Motor neuron (in vitro differentiated cells): Measurements from ENCODE around the gene MYBPH. TPM values are rescaled to one million over a fixed set of nuclear protein-coding genes. Genes with fewer than 3 reads are reported as not detected.

Source experiments
- ATAC-seq, 8 experiments: fragments of 200-7000 bp; cut with Tn5 transposase; replicated peaks in 6 of 8; 2 replicates each; pipeline ENCODE4 v1.8.0; 2021; ENCODE audit warnings: mild to moderate bottlenecking in 8 of 8, moderate library complexity in 8 of 8
- H3K27ac ChIP-seq, 2 donors: fragments of 250-450 bp; sonication (Bioruptor Pico); 2 replicates each; pipeline ENCODE4 v1.9.0; 2021; ENCODE audit warnings: antibody characterized with exemption in 2 of 2, mild to moderate bottlenecking in 2 of 2, moderate library complexity in 1 of 2
- H3K4me1 ChIP-seq, 2 donors: fragments of 250-450 bp; sonication (Bioruptor Pico); replicated peaks in 1 of 2; 2 replicates each; pipeline ENCODE4 v1.6.1; 2021; ENCODE audit warnings: antibody characterized with exemption in 2 of 2, mild to moderate bottlenecking in 2 of 2, moderate library complexity in 1 of 2
- H3K4me3 ChIP-seq, 5 donors: fragments of 250-450 bp; sonication (Bioruptor Pico); 2 replicates each; pipeline ENCODE4 v1.9.0; 2021; ENCODE audit warnings: antibody characterized with exemption in 5 of 5, mild to moderate bottlenecking in 5 of 5, moderate library complexity in 4 of 5
- WGBS, 10 experiments: fragments of 450-650 bp; shearing (Covaris generic); methylation state at CpG; one replicate each; pipeline ENCODE4 v1.0.0; 2022; 5-methylcytosine and 5-hydroxymethylcytosine counted together
- in situ Hi-C, 9 experiments: fragments of 400-800 bp; cut with MboI; loops; one replicate each; pipeline ENCODE4 v1.15.0; 2021; ENCODE audit warnings: low sequenced_read_pairs in 9 of 9, low pct_unique_long_range_greater_than_20kb in 2 of 9; ENCODE audit not compliant: unreplicated experiment in 9 of 9
- total RNA-seq, 8 experiments: library from RNA; unstranded; fragments of 300-600 nt; gene quantifications; 2 replicates each; pipeline versions ENCODE4 v1.2.3 to v1.2.4, GENCODE V29; 2022

MYBPH gene
- total RNA-seq: under 1 TPM in 5 of 8 experiments, not detected in 3; 0.09 to 0.24 (median 0.15) TPM

GRCh38 chr1:203175237-203175826 lies at the start of gene MYBPH:
Gene MYBPH, minus strand, starts transcription at chr1:203175826. Its CDS starts 71 bp downstream, at chr1:203175755.
- in situ Hi-C loops: no loop called here
- H3K27ac ChIP-seq: no peak within 1 kb of the TSS
- peaks cover 18 to 28% of the 10 kb centered on the region in 2 donors for H3K4me1 ChIP-seq
- ATAC-seq: no peak
- 40 to 100% methylated on average over 1 to 3 of the region's 5 CpGs; no CpG with 5 or more reads in 8 of the 10 experiments for WGBS, 10 experiments
- H3K4me3 ChIP-seq: no peak within 1 kb of the TSS

- Histone ChIP-seq H3K4me1 (no peaks in the 10 kb centered on the region), H3K27ac (no peak overlapping the region), H3K4me3 (no peak overlapping the region)
- WGBS, 10 experiments: 0 to 100% (median 50%) methylated on average over 1 to 4 of the region's 4 CpGs; no CpG with 5 or more reads in 3 of the 10 experiments
- in situ Hi-C loops: no loop called here
- ATAC-seq: no peak
These were observed 49.4 kb upstream of the MYBPH start for GRCh38 chr1:203225071-203225470.

GRCh38 chr1:203223012-203223775 lies 47.6 kb upstream of the MYBPH start:
- Histone ChIP-seq H3K4me1 (no peaks in the 10 kb centered on the region), H3K4me3 (no peak overlapping the region), H3K27ac (no peak overlapping the region)
- WGBS, 10 experiments: 41 to 100% (median 81%) methylated on average over 1 to 10 of the region's 18 CpGs; no CpG with 5 or more reads in 1 of the 10 experiments
- in situ Hi-C loops: loop anchor here in 4 of 9 experiments (25.0 kb wide), 2 partner anchors 111 to 186 kb away; partner anchors contain the start of gene PPFIA4 (in 4 of the 4)
- ATAC-seq: no peak

GRCh38 chr1:203219934-203220333 lies 44.3 kb upstream of the MYBPH start:
- Histone ChIP-seq H3K4me1 (no peaks in the 10 kb centered on the region), H3K4me3 (no peak overlapping the region), H3K27ac (no peak overlapping the region)
- no peak for ATAC-seq
- 40 to 90% (median 62%) methylated on average over 2 to 8 of the region's 8 CpGs; no CpG with 5 or more reads in 3 of the 10 experiments for WGBS, 10 experiments
- in situ Hi-C loops: loop anchor here in 8 of 9 experiments (10.0 to 25.0 kb wide), 5 partner anchors 95 to 185 kb away; partner anchors contain the start of genes PPFIA4 (in 4 of the 8) and ADORA1 (in 1 of the 8)

- no peak for ATAC-seq
- Histone ChIP-seq H3K4me3 (no peak overlapping the region), H3K27ac (no peak overlapping the region), H3K4me1 (no peaks in the 10 kb centered on the region)
- 57 to 80% methylated on average over 1 of the region's 1 CpG; no CpG with 5 or more reads in 8 of the 10 experiments for WGBS, 10 experiments
- in situ Hi-C loops: loop anchor here in 8 of 9 experiments (10.0 to 25.0 kb wide), 5 partner anchors 94 to 184 kb away; partner anchors contain the start of genes PPFIA4 (in 4 of the 8) and ADORA1 (in 1 of the 8)
These were observed 43.5 kb upstream of the MYBPH start for GRCh38 chr1:203219171-203219570.

GRCh38 chr1:203217668-203218067 lies 42.0 kb upstream of the MYBPH start:
- no peak for ATAC-seq
- 8 to 92% (median 73%) methylated on average over 1 to 5 of the region's 7 CpGs; no CpG with 5 or more reads in 4 of the 10 experiments for WGBS, 10 experiments
- H3K4me3 ChIP-seq: no peak overlapping the region
- no peak overlapping the region for H3K27ac ChIP-seq
- H3K4me1 ChIP-seq: no peaks in the 10 kb centered on the region
- in situ Hi-C loops: loop anchor here in 8 of 9 experiments (10.0 to 25.0 kb wide), 5 partner anchors 93 to 183 kb away; partner anchors contain the start of genes PPFIA4 (in 4 of the 8) and ADORA1 (in 1 of the 8)

- in situ Hi-C loops: loop anchor here in 8 of 9 experiments (10.0 to 25.0 kb wide), 5 partner anchors 92 to 182 kb away; partner anchors contain the start of genes PPFIA4 (in 4 of the 8) and ADORA1 (in 1 of the 8)
- 33 to 100% (median 61%) methylated on average over 1 to 6 of the region's 6 CpGs; no CpG with 5 or more reads in 4 of the 10 experiments for WGBS, 10 experiments
- no peak overlapping the region for H3K4me3 ChIP-seq
- H3K4me1 ChIP-seq: no peaks in the 10 kb centered on the region
- no peak overlapping the region for H3K27ac ChIP-seq
- ATAC-seq: no peak
These were observed 41.6 kb upstream of the MYBPH start for GRCh38 chr1:203217139-203217655.

- H3K27ac ChIP-seq: no peak overlapping the region
- peak; percentile 76 to 92 (median 88) for ATAC-seq
- WGBS, 10 experiments: 5 to 50% (median 16%) methylated on average over 3 to 17 of the region's 19 CpGs; no CpG with 5 or more reads in 3 of the 10 experiments
- no peak overlapping the region for H3K4me3 ChIP-seq
- H3K4me1 ChIP-seq: no peaks in the 10 kb centered on the region
- in situ Hi-C loops: loop anchor here in 8 of 9 experiments (10.0 to 25.0 kb wide), 5 partner anchors 92 to 182 kb away; partner anchors contain the start of genes PPFIA4 (in 4 of the 8) and ADORA1 (in 1 of the 8)
These were observed 40.9 kb upstream of the MYBPH start for GRCh38 chr1:203216274-203217138.

GRCh38 chr1:203215573-203215972 lies 39.9 kb upstream of the MYBPH start:
- peak in 3 of 8 experiments; percentile 9 to 15 (median 11) for ATAC-seq

GRCh38 chr1:203214871-203215270 lies 39.2 kb upstream of the MYBPH start:
- in situ Hi-C loops: loop anchor here in 8 of 9 experiments (10.0 to 25.0 kb wide), 5 partner anchors 90 to 180 kb away; partner anchors contain the start of genes PPFIA4 (in 4 of the 8) and ADORA1 (in 1 of the 8)
- no peak for ATAC-seq
- 38 to 90% (median 80%) methylated on average over 2 to 7 of the region's 7 CpGs; no CpG with 5 or more reads in 1 of the 10 experiments for WGBS, 10 experiments

More at GRCh38 chr1:203215573-203215972, 39.9 kb upstream of the MYBPH start:
- Histone ChIP-seq H3K27ac (no peak overlapping the region), H3K4me3 (no peak overlapping the region), H3K4me1 (no peaks in the 10 kb centered on the region)
- WGBS, 10 experiments: 55 to 91% (median 79%) methylated on average over 2 to 6 of the region's 9 CpGs; no CpG with 5 or more reads in 5 of the 10 experiments
- in situ Hi-C loops: loop anchor here in 8 of 9 experiments (10.0 to 25.0 kb wide), 5 partner anchors 91 to 181 kb away; partner anchors contain the start of genes PPFIA4 (in 4 of the 8) and ADORA1 (in 1 of the 8)

GRCh38 chr1:203213126-203213525 lies 37.5 kb upstream of the MYBPH start:
- in situ Hi-C loops: loop anchor here in 8 of 9 experiments (10.0 to 25.0 kb wide), 5 partner anchors 88 to 178 kb away; partner anchors contain the start of genes PPFIA4 (in 4 of the 8) and ADORA1 (in 1 of the 8)
- Histone ChIP-seq H3K4me1 (no peaks in the 10 kb centered on the region), H3K27ac (no peak overlapping the region), H3K4me3 (no peak overlapping the region)
- no peak for ATAC-seq
- WGBS, 10 experiments: 17 to 93% (median 71%) methylated on average over 1 to 6 of the region's 6 CpGs; no CpG with 5 or more reads in 2 of the 10 experiments

More at GRCh38 chr1:203214871-203215270, 39.2 kb upstream of the MYBPH start:
- Histone ChIP-seq H3K4me3 (no peak overlapping the region), H3K27ac (no peak overlapping the region), H3K4me1 (no peaks in the 10 kb centered on the region)
